ENCODE measurements around the gene LRP1-AS. TPM values are rescaled to one million over a fixed set of nuclear protein-coding genes. Genes with fewer than 3 reads are reported as not detected.

Gene LRP1-AS
- total RNA-seq, 1 experiment from 2014 or later: not detected

DNA sequence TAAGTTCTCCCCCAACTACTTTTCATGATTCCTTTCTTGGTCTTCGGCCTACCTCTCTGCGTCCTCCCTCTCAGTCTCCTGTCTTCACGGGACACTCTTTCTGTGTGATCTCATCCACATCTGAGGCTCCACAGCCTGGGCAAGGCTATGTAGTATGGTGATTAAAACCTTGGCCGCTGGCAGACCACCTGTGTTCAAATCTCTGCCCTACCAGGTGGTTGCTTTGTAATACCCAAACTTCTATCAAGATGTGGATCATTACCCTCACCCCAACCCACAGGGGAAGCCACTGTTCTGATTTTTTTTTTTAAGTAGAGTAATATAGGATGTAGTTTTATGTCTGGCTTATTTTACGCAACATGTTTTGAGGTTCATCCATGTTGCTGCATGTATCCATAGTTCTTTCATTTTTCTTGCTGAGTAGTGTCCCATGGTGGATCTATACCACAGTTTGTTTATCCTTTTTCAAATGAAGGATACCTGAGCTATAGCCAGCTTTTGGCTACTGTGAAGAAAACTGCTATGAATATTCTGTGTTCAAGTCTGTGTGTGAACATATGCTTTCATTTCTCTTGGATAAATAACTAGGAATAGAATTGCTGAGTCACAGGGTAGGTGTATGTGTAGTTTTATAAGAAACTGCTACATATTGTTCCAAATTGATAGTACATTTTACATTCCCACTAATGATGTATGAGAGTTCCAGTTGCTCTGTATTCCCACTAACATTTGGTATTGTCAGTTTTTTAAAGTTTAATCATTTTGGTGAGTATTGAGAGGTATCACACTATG is 27.9 kb downstream of the LRP1-AS start:
- DNase-seq (ENCODE audit: low spot score) (no peak), ATAC-seq (no peak)
- TF ChIP-seq TP53 (CRISPR knock-in tag; IDR thresholded peaks at IDR 0.05): no peak
- TF ChIP-seq MYBL2 (CRISPR knock-in tag; IDR thresholded peaks at IDR 0.05): no peak
- no peak for TF ChIP-seq RORB (CRISPR knock-in tag; IDR thresholded peaks at IDR 0.05)
- no peak for TF ChIP-seq NFATC4 (CRISPR knock-in tag; IDR thresholded peaks at IDR 0.05)
- TF ChIP-seq SP1 (CRISPR knock-in tag; conservative IDR thresholded peaks at IDR 0.05): no peak
- TF ChIP-seq, protein P1, sequence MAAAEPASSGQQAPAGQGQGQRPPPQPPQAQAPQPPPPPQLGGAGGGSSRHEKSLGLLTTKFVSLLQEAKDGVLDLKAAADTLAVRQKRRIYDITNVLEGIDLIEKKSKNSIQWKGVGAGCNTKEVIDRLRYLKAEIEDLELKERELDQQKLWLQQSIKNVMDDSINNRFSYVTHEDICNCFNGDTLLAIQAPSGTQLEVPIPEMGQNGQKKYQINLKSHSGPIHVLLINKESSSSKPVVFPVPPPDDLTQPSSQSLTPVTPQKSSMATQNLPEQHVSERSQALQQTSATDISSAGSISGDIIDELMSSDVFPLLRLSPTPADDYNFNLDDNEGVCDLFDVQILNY (CRISPR knock-in tag; IDR thresholded peaks at IDR 0.05): no peak
- no peak for TF ChIP-seq ZBTB21 (CRISPR knock-in tag; IDR thresholded peaks at IDR 0.05; ENCODE audit: borderline replicate concordance)
- TF ChIP-seq, protein P2, sequence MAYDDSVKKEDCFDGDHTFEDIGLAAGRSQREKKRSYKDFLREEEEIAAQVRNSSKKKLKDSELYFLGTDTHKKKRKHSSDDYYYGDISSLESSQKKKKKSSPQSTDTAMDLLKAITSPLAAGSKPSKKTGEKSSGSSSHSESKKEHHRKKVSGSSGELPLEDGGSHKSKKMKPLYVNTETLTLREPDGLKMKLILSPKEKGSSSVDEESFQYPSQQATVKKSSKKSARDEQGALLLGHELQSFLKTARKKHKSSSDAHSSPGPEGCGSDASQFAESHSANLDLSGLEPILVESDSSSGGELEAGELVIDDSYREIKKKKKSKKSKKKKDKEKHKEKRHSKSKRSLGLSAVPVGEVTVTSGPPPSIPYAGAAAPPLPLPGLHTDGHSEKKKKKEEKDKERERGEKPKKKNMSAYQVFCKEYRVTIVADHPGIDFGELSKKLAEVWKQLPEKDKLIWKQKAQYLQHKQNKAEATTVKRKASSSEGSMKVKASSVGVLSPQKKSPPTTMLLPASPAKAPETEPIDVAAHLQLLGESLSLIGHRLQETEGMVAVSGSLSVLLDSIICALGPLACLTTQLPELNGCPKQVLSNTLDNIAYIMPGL (CRISPR knock-in tag; IDR thresholded peaks at IDR 0.05): no peak
- TF ChIP-seq, protein P3, sequence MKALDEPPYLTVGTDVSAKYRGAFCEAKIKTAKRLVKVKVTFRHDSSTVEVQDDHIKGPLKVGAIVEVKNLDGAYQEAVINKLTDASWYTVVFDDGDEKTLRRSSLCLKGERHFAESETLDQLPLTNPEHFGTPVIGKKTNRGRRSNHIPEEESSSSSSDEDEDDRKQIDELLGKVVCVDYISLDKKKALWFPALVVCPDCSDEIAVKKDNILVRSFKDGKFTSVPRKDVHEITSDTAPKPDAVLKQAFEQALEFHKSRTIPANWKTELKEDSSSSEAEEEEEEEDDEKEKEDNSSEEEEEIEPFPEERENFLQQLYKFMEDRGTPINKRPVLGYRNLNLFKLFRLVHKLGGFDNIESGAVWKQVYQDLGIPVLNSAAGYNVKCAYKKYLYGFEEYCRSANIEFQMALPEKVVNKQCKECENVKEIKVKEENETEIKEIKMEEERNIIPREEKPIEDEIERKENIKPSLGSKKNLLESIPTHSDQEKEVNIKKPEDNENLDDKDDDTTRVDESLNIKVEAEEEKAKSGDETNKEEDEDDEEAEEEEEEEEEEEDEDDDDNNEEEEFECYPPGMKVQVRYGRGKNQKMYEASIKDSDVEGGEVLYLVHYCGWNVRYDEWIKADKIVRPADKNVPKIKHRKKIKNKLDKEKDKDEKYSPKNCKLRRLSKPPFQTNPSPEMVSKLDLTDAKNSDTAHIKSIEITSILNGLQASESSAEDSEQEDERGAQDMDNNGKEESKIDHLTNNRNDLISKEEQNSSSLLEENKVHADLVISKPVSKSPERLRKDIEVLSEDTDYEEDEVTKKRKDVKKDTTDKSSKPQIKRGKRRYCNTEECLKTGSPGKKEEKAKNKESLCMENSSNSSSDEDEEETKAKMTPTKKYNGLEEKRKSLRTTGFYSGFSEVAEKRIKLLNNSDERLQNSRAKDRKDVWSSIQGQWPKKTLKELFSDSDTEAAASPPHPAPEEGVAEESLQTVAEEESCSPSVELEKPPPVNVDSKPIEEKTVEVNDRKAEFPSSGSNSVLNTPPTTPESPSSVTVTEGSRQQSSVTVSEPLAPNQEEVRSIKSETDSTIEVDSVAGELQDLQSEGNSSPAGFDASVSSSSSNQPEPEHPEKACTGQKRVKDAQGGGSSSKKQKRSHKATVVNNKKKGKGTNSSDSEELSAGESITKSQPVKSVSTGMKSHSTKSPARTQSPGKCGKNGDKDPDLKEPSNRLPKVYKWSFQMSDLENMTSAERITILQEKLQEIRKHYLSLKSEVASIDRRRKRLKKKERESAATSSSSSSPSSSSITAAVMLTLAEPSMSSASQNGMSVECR (CRISPR knock-in tag; IDR thresholded peaks at IDR 0.05; ENCODE audit: borderline replicate concordance): no peak
- POLR2A ChIA-PET: no interaction called here
- Mint-ChIP-seq H3K9me3 (peaks cover 22% of the 10 kb centered on the region), H3K27me3 (ENCODE audit: low read depth) (peaks cover 3% of the 10 kb centered on the region), H3K4me1 (peaks cover 1% of the 10 kb centered on the region; the same call in 1 of the 2 replicates), H3K36me3 (peaks cover 2% of the 10 kb centered on the region; the same call in 1 of the 2 replicates), H3K27ac (no peak overlapping the region), H3K4me3 (no peak overlapping the region)
- CTCF ChIA-PET: interaction anchor here (1.6 to 5.8 kb wide), 2 partner anchors 9 to 108 kb away, joined by 3 to 76 read pairs; partner anchors contain the start of gene STAT6

DNA sequence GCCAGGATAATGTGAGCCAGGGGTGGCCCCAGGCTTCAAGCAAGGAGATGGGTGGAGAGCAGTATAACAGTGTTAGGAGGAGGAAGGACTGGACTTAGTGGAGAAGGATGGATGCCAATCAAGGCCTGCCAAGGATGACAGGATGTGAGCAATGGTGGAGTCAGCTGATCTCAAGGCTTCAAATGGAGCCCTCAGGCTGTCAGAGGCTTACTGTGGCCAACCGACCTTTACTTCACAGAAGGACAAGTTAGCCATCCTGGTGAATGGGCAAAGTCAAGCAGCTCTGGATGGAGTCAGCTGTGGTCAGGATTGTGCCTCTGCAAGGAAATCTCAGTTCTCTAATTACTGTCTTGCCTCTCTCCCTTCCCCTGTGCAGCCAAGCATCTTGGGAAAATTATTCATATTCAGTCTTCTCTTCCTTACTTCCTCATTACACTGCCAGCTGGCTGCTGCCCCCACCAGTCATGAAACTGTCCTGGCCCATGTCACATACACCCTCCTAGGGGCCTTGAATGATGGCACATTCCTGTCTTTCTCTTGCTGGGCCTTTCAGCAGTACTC is 28.6 kb downstream of the LRP1-AS start:
- DNase-seq (ENCODE audit: low spot score): no peak
- no peak for ATAC-seq
- CTCF ChIA-PET: interaction anchor here (1.6 to 1.7 kb wide), 3 partner anchors 10 to 108 kb away, joined by 3 to 6 read pairs (median 4); partner anchors contain the start of gene LRP1
- no peak overlapping the region for H3K27ac Mint-ChIP-seq
- TF ChIP-seq PRRX2 (CRISPR knock-in tag; IDR thresholded peaks at IDR 0.05) (no peak), SMAD4 (CRISPR knock-in tag; IDR thresholded peaks at IDR 0.05) (no peak)
- TF ChIP-seq, protein P4, sequence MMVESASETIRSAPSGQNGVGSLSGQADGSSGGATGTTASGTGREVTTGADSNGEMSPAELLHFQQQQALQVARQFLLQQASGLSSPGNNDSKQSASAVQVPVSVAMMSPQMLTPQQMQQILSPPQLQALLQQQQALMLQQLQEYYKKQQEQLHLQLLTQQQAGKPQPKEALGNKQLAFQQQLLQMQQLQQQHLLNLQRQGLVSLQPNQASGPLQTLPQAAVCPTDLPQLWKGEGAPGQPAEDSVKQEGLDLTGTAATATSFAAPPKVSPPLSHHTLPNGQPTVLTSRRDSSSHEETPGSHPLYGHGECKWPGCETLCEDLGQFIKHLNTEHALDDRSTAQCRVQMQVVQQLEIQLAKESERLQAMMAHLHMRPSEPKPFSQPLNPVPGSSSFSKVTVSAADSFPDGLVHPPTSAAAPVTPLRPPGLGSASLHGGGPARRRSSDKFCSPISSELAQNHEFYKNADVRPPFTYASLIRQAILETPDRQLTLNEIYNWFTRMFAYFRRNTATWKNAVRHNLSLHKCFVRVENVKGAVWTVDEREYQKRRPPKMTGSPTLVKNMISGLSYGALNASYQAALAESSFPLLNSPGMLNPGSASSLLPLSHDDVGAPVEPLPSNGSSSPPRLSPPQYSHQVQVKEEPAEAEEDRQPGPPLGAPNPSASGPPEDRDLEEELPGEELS (CRISPR knock-in tag; IDR thresholded peaks at IDR 0.05): no peak
- TF ChIP-seq, protein P5, sequence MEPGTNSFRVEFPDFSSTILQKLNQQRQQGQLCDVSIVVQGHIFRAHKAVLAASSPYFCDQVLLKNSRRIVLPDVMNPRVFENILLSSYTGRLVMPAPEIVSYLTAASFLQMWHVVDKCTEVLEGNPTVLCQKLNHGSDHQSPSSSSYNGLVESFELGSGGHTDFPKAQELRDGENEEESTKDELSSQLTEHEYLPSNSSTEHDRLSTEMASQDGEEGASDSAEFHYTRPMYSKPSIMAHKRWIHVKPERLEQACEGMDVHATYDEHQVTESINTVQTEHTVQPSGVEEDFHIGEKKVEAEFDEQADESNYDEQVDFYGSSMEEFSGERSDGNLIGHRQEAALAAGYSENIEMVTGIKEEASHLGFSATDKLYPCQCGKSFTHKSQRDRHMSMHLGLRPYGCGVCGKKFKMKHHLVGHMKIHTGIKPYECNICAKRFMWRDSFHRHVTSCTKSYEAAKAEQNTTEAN (CRISPR knock-in tag; IDR thresholded peaks at IDR 0.05): no peak
- H3K4me1 Mint-ChIP-seq: no peaks in the 10 kb centered on the region
- peaks cover 1% of the 10 kb centered on the region; the same call in 1 of the 2 replicates for H3K36me3 Mint-ChIP-seq
- peaks cover 17% of the 10 kb centered on the region for H3K9me3 Mint-ChIP-seq
- no peak overlapping the region for H3K4me3 Mint-ChIP-seq
- peaks cover under 1% of the 10 kb centered on the region; the same call in 1 of the 2 replicates for H3K27me3 Mint-ChIP-seq (ENCODE audit: low read depth)
- POLR2A ChIA-PET: no interaction called here

Data from WTC11 (cell line).